ENCODE data around the gene TSHZ3. TPM values are rescaled to one million over a fixed set of nuclear protein-coding genes. Genes with fewer than 3 reads are reported as not detected.

Gene TSHZ3
- total and polyA plus RNA-seq, 2 of the 13 experiments (the other 11 are each of a cell fraction or from before 2014, with no cell fraction given) = not detected

GRCh38 chr19:31310432-31311133 is 38.7 kb downstream of the TSHZ3 start (continued):
- no peak for TF ChIP-seq ZNF280B (CRISPR knock-in tag; IDR thresholded peaks at IDR 0.05; ENCODE audit: borderline replicate concordance)
- TF ChIP-seq YY1 (IDR thresholded peaks at IDR 0.05; ENCODE audit: insufficient read depth, insufficient replicate concordance, low read depth, low read length) = no peak
- TF ChIP-seq HIVEP1 (CRISPR knock-in tag; IDR thresholded peaks at IDR 0.05) = no peak
- TF ChIP-seq ZNF598 (CRISPR knock-in tag; IDR thresholded peaks at IDR 0.05; ENCODE audit: borderline replicate concordance) = no peak
- no peak for TF ChIP-seq ISL2 (CRISPR knock-in tag; IDR thresholded peaks at IDR 0.05)
- TF ChIP-seq HNF4A (CRISPR knock-in tag; IDR thresholded peaks at IDR 0.05) = no peak

GRCh38 chr19:31308781-31309180 is 40.5 kb downstream of the TSHZ3 start:
- H3K9me3 ChIP-seq (ENCODE audit: low read length) = no peaks in the 10 kb centered on the region
- no peak for TF ChIP-seq NFYB (CRISPR knock-in tag; IDR thresholded peaks at IDR 0.05)
- TF ChIP-seq ZSCAN30 (CRISPR knock-in tag; IDR thresholded peaks at IDR 0.05) = no peak
- TF ChIP-seq ZNF788 (CRISPR knock-in tag; IDR thresholded peaks at IDR 0.05; ENCODE audit: borderline replicate concordance) = no peak
- TF ChIP-seq GTF2F1 (IDR thresholded peaks at IDR 0.05; ENCODE audit: low read length) = no peak
- no peak overlapping the region for H3K4me3 ChIP-seq (replicated peaks in 1 of 3; ENCODE audit: insufficient read depth in 1 of 3, low read depth in 2 of 3, low read length in 3 of 3)
- 21% methylated on average over 11 of the region's 13 CpGs for WGBS (ENCODE audit: low lambda C conversion rate)
- BruUV-seq (replicated peaks) = no TSS peak
- POLR2A ChIA-PET = no interaction called here
- FAIRE-seq (no peak), DNase-seq (ENCODE audit: low spot score) (no peak), ATAC-seq (no peak)
- no peak overlapping the region for H3K9ac ChIP-seq (ENCODE audit: insufficient read depth, low read depth, low read length)
- no peak overlapping the region for H3K4me2 ChIP-seq (ENCODE audit: low read depth, low read length)
- no peak overlapping the region for H3K27ac ChIP-seq (ENCODE audit: extremely low read length, insufficient read depth, low read length)
- H3K36me3 ChIP-seq (replicated peaks in 1 of 2; ENCODE audit: control insufficient read depth in 1 of 2, insufficient read depth in 2 of 2, low read length in 2 of 2) = no peaks in the 10 kb centered on the region
- no peaks in the 10 kb centered on the region for H3K79me2 ChIP-seq (ENCODE audit: insufficient read depth, low read length)
- no peaks in the 10 kb centered on the region for H3K4me1 ChIP-seq (ENCODE audit: insufficient read depth, low read length)
- peaks cover 0 to 5% of the 10 kb centered on the region in 2 experiments; a peak in 1 of 5 replicates for H3K27me3 ChIP-seq (ENCODE audit: control insufficient read depth in 1 of 2, insufficient read depth in 2 of 2, low read length in 2 of 2)
- intact Hi-C loops (cut with micrococcal nuclease; ENCODE audit: unreplicated experiment) = no loop called here
- no peak overlapping the region for H2AFZ ChIP-seq (ENCODE audit: low read length)
- H4K20me1 ChIP-seq (ENCODE audit: insufficient read depth, low read length) = no peaks in the 10 kb centered on the region
- CTCF ChIA-PET (ENCODE audit: low intra/inter-chr PET ratio, low total read pairs) = no interaction called here
- in situ Hi-C loops (cut with HindIII; ENCODE audit: extremely low pct_ligation_motif_present, low pct_unique_long_range_greater_than_20kb) = no loop called here

Measured in HepG2 (cell line).